Fibroblast of lung (primary cell): ENCODE measurements around the gene SBF2. TPM values are rescaled to one million over a fixed set of nuclear protein-coding genes. Genes with fewer than 3 reads are reported as not detected.

ENCODE experiments used
- DNase-seq, 2 donors: peaks; one replicate each; pipeline versions ENCODE4 v3.0.0 to v3.0.0-alpha.2; 2010; ENCODE audit warnings: low read depth in 2 of 2
- H2AFZ ChIP-seq: 2 replicates; pipeline ENCODE4 v1.5.1; 2012; ENCODE audit warnings: low read length, control low read depth, inconsistent platforms
- H3K27ac ChIP-seq: 2 replicates; pipeline ENCODE4 v1.5.1; 2011; ENCODE audit warnings: low read length, control low read depth; ENCODE audit not compliant: insufficient read depth
- H3K27me3 ChIP-seq: 2 replicates; pipeline ENCODE4 v1.5.1; 2011; ENCODE audit warnings: mild to moderate bottlenecking, low read length; ENCODE audit not compliant: control insufficient read depth, insufficient read depth
- H3K36me3 ChIP-seq: 2 replicates; pipeline ENCODE4 v1.5.1; 2011; ENCODE audit warnings: low read length; ENCODE audit not compliant: control insufficient read depth, insufficient read depth
- H3K4me1 ChIP-seq: 2 replicates; pipeline ENCODE4 v1.5.1; 2011; ENCODE audit warnings: low read length; ENCODE audit not compliant: control insufficient read depth, insufficient read depth; ENCODE audit errors: extremely low read depth
- H3K4me2 ChIP-seq: 2 replicates; pipeline ENCODE4 v1.5.1; 2011; ENCODE audit warnings: low read length, control low read depth; ENCODE audit not compliant: insufficient read depth; ENCODE audit errors: extremely low read depth
- H3K4me3 ChIP-seq, 4 experiments: fragments of 200-600 bp in 1 of 4; sonication (generic) in 1 of 4; replicated peaks in 1 of 4; 2 replicates each; pipeline ENCODE4 v1.5.1; 2011 to 2016; ENCODE audit warnings: low read length in 4 of 4, low read depth in 3 of 4, mild to moderate bottlenecking in 3 of 4, control low read depth in 2 of 4, inconsistent platforms in 1 of 4, mixed read lengths in 1 of 4; ENCODE audit not compliant: insufficient read depth in 1 of 4; ENCODE audit errors: control extremely low read depth in 1 of 4
- H3K79me2 ChIP-seq: 2 replicates; pipeline ENCODE4 v1.5.1; 2012; ENCODE audit warnings: mild to moderate bottlenecking, low read length, inconsistent platforms; ENCODE audit not compliant: control insufficient read depth, insufficient read depth
- H3K9ac ChIP-seq: 2 replicates; pipeline ENCODE4 v1.5.1; 2011; ENCODE audit warnings: mild to moderate bottlenecking, low read length, control low read depth; ENCODE audit not compliant: insufficient read depth
- H3K9me3 ChIP-seq: 2 replicates; pipeline ENCODE4 v1.5.1; 2012; ENCODE audit warnings: low read depth, low read length; ENCODE audit not compliant: control insufficient read depth, insufficient read depth
- H4K20me1 ChIP-seq: 2 replicates; pipeline ENCODE4 v1.5.1; 2011; ENCODE audit warnings: low read length; ENCODE audit not compliant: control insufficient read depth, insufficient read depth; ENCODE audit errors: extremely low read depth
- CTCF ChIP-seq, 2 donors: IDR thresholded peaks in 1 of 2; conservative IDR thresholded peaks in 1 of 2; 1 replicate in 1 of 2; 2 replicates in 1 of 2; pipeline ENCODE4 v1.5.1; 2011 to 2012; ENCODE audit warnings: low read length in 2 of 2, control low read depth in 1 of 2, inconsistent platforms in 1 of 2, low read depth in 1 of 2, mild to moderate bottlenecking in 1 of 2
- EZH2 ChIP-seq: IDR thresholded peaks from 2 replicates; pipeline ENCODE4 v1.5.1; 2012; ENCODE audit warnings: low read length, control low read depth, mild to moderate bottlenecking; ENCODE audit errors: missing control alignments
- polyA plus RNA-seq, 2 donors: library from polyadenylated mRNA; depleted of rRNA in 1 of 2; stranded (reverse) in 1 of 2; unstranded in 1 of 2; fragments of >200 nt; gene quantifications; 2 replicates each; pipeline ENCODE4 v1.2.1, GENCODE V29; 2011 to 2012; ENCODE audit warnings: missing spikeins in 1 of 2
- total RNA-seq: library from RNA; depleted of rRNA; stranded (reverse); fragments of >200 nt; gene quantifications from 2 replicates; pipeline ENCODE4 v1.2.1, GENCODE V29; 2014

SBF2 gene
- total and polyA plus RNA-seq, 2 donors (not counting 1 experiment from before 2014, with no cell fraction given) = 69.4 to 95.9 TPM

GRCh38 chr11:10005955-10006525 lies 288.0 kb downstream of the SBF2 start:
- H3K4me2 ChIP-seq = no peak overlapping the region
- no peak overlapping the region for H2AFZ ChIP-seq
- TF ChIP-seq CTCF (conservative IDR thresholded peaks at IDR 0.05 in 1 of 2, IDR thresholded peaks at IDR 0.05 in 1 of 2; ENCODE audit: low read depth in 1 of 2, low read length in 2 of 2) (no peak), EZH2 (no peak)

GRCh38 chr11:10004526-10005113 lies 289.4 kb downstream of the SBF2 start:
- Histone ChIP-seq H3K79me2 (no peaks in the 10 kb centered on the region), H3K4me2 (no peak overlapping the region), H3K4me3 (no peak overlapping the region), H4K20me1 (no peaks in the 10 kb centered on the region), H3K27ac (no peak overlapping the region), H3K36me3 (no peaks in the 10 kb centered on the region), H3K4me1 (no peaks in the 10 kb centered on the region), H3K9ac (no peak overlapping the region), H3K27me3 (no peaks in the 10 kb centered on the region), H3K9me3 (no peaks in the 10 kb centered on the region), H2AFZ (no peak overlapping the region)
- TF ChIP-seq CTCF (conservative IDR thresholded peaks at IDR 0.05 in 1 of 2, IDR thresholded peaks at IDR 0.05 in 1 of 2; ENCODE audit: low read depth in 1 of 2, low read length in 2 of 2) (no peak), EZH2 (no peak)
- DNase-seq = peak in 1 of 2 donors; percentile 37

More at GRCh38 chr11:10005955-10006525, 288.0 kb downstream of the SBF2 start:
- Histone ChIP-seq H3K9me3 (no peaks in the 10 kb centered on the region), H4K20me1 (no peaks in the 10 kb centered on the region), H3K4me1 (no peaks in the 10 kb centered on the region), H3K79me2 (no peaks in the 10 kb centered on the region), H3K36me3 (no peaks in the 10 kb centered on the region), H3K27ac (no peak overlapping the region), H3K4me3 (no peak overlapping the region), H3K9ac (no peak overlapping the region), H3K27me3 (no peaks in the 10 kb centered on the region)
- DNase-seq = no peak

GRCh38 chr11:10002221-10002620 lies 291.8 kb downstream of the SBF2 start:
- TF ChIP-seq EZH2 (no peak), CTCF (conservative IDR thresholded peaks at IDR 0.05 in 1 of 2, IDR thresholded peaks at IDR 0.05 in 1 of 2; ENCODE audit: low read depth in 1 of 2, low read length in 2 of 2) (no peak)
- H3K9ac ChIP-seq = no peak overlapping the region
- H3K36me3 ChIP-seq = peaks cover 2% of the 10 kb centered on the region
- H3K4me2 ChIP-seq = no peak overlapping the region
- H3K27ac ChIP-seq = no peak overlapping the region
- no peaks in the 10 kb centered on the region for H3K79me2 ChIP-seq
- H3K4me1 ChIP-seq = no peaks in the 10 kb centered on the region
- no peaks in the 10 kb centered on the region for H4K20me1 ChIP-seq
- no peak overlapping the region for H2AFZ ChIP-seq
- DNase-seq = peak in 1 of 2 donors; percentile 22
- no peak overlapping the region for H3K4me3 ChIP-seq
- no peaks in the 10 kb centered on the region for H3K27me3 ChIP-seq
- H3K9me3 ChIP-seq = no peaks in the 10 kb centered on the region
